HEK293 (cell line): ENCODE data around the gene LRRC26.

Experiments
- CTCF ChIP-seq: fragments of 450-650 bp; formaldehyde crosslinking; IDR thresholded peaks from 2 replicates; pipeline ENCODE4 v1.5.1; 2016; ENCODE audit warnings: missing biosample characterization, missing genetic modification characterization
- KLF16 ChIP-seq: fragments of 450-650 bp; formaldehyde crosslinking; IDR thresholded peaks from 2 replicates; pipeline ENCODE4 v1.5.1; 2017; ENCODE audit warnings: missing biosample characterization, missing genetic modification characterization
- MYNN ChIP-seq: fragments of 450-650 bp; formaldehyde crosslinking; IDR thresholded peaks from 2 replicates; pipeline ENCODE4 v1.5.1; 2016; ENCODE audit warnings: missing biosample characterization, missing genetic modification characterization, borderline replicate concordance
- REST ChIP-seq: fragments of 450-650 bp; formaldehyde crosslinking; IDR thresholded peaks from 2 replicates; pipeline ENCODE4 v1.5.1; 2016; ENCODE audit warnings: missing biosample characterization, missing genetic modification characterization
- SP2 ChIP-seq: fragments of 450-650 bp; formaldehyde crosslinking; IDR thresholded peaks from 2 replicates; pipeline ENCODE4 v1.5.1; 2016; ENCODE audit warnings: missing biosample characterization, missing genetic modification characterization
- ZBTB6 ChIP-seq: fragments of 450-650 bp; formaldehyde crosslinking; IDR thresholded peaks from 2 replicates; pipeline ENCODE4 v1.5.1; 2017; ENCODE audit warnings: missing biosample characterization, missing genetic modification characterization
- ZNF121 ChIP-seq: fragments of 450-650 bp; formaldehyde crosslinking; IDR thresholded peaks from 2 replicates; pipeline ENCODE4 v1.5.1; 2016; ENCODE audit warnings: missing biosample characterization, missing genetic modification characterization
- ZNF140 ChIP-seq: fragments of 450-650 bp; formaldehyde crosslinking; IDR thresholded peaks from 2 replicates; pipeline ENCODE4 v1.5.1; 2016; ENCODE audit warnings: missing biosample characterization, missing genetic modification characterization
- ZNF2 ChIP-seq: fragments of 450-650 bp; formaldehyde crosslinking; IDR thresholded peaks from 2 replicates; pipeline ENCODE4 v1.5.1; 2016; ENCODE audit warnings: missing biosample characterization, missing genetic modification characterization
- ZNF530 ChIP-seq: fragments of 450-650 bp; formaldehyde crosslinking; IDR thresholded peaks from 2 replicates; pipeline ENCODE4 v1.5.1; 2016; ENCODE audit warnings: low read depth, missing biosample characterization, missing genetic modification characterization
- ZNF629 ChIP-seq: fragments of 450-650 bp; formaldehyde crosslinking; IDR thresholded peaks from 2 replicates; pipeline ENCODE4 v1.5.1; 2017; ENCODE audit warnings: missing biosample characterization, missing genetic modification characterization

GRCh38 chr9:137149942-137150616 lies 19.8 kb downstream of the LRRC26 start:
- TF ChIP-seq KLF16 (tag by site-specific recombination), result no peak
- TF ChIP-seq ZNF530, result no peak
- no peak for TF ChIP-seq ZNF140
- no peak for TF ChIP-seq CTCF (tag by site-specific recombination)
- no peak for TF ChIP-seq REST (tag by site-specific recombination)
- no peak for TF ChIP-seq ZBTB6 (tag by site-specific recombination)
- TF ChIP-seq ZNF121 (tag by site-specific recombination), result no peak
- TF ChIP-seq SP2 (tag by site-specific recombination), result peak; percentile 74
- TF ChIP-seq ZNF2 (tag by site-specific recombination), result no peak
- no peak for TF ChIP-seq ZNF629
- no peak for TF ChIP-seq MYNN (tag by site-specific recombination)
